Duodenal mucosa (tissue), 2 donors: Measurements from ENCODE around the gene ERVK3-1.
A peak's percentile ranks its signal among the peaks of the same experiment; 100 is the strongest.

Experiments
- H3K27ac ChIP-seq: one replicate; pipeline ENCODE4 v1.7.0; 2013; ENCODE audit warnings: low read depth, low read length
- H3K27me3 ChIP-seq, 2 donors: one replicate each; pipeline ENCODE4 v1.7.0; 2013; ENCODE audit warnings: low read length in 2 of 2, control low read depth in 1 of 2; ENCODE audit not compliant: insufficient read depth in 2 of 2, control insufficient read depth in 1 of 2
- H3K36me3 ChIP-seq, 2 donors: one replicate each; pipeline ENCODE4 v1.7.0; 2013; ENCODE audit warnings: low read length in 2 of 2, control low read depth in 1 of 2; ENCODE audit not compliant: insufficient read depth in 2 of 2, control insufficient read depth in 1 of 2
- H3K4me1 ChIP-seq, 2 donors: one replicate each; pipeline ENCODE4 v1.7.0; 2013; ENCODE audit warnings: low read length in 2 of 2, control low read depth in 1 of 2; ENCODE audit not compliant: insufficient read depth in 2 of 2, control insufficient read depth in 1 of 2
- H3K4me3 ChIP-seq, 2 donors: one replicate each; pipeline ENCODE4 v1.7.0; 2013; ENCODE audit warnings: low read length in 2 of 2, low read depth in 1 of 2
- H3K9ac ChIP-seq, 2 donors: one replicate each; pipeline ENCODE4 v1.7.0; 2013; ENCODE audit warnings: low read length in 2 of 2, low read depth in 1 of 2
- H3K9me3 ChIP-seq, 2 donors: one replicate each; pipeline ENCODE4 v1.7.0; 2013; ENCODE audit warnings: low read length in 2 of 2, control low read depth in 1 of 2; ENCODE audit not compliant: control insufficient read depth in 1 of 2

The ERVK3-1 gene

DNA sequence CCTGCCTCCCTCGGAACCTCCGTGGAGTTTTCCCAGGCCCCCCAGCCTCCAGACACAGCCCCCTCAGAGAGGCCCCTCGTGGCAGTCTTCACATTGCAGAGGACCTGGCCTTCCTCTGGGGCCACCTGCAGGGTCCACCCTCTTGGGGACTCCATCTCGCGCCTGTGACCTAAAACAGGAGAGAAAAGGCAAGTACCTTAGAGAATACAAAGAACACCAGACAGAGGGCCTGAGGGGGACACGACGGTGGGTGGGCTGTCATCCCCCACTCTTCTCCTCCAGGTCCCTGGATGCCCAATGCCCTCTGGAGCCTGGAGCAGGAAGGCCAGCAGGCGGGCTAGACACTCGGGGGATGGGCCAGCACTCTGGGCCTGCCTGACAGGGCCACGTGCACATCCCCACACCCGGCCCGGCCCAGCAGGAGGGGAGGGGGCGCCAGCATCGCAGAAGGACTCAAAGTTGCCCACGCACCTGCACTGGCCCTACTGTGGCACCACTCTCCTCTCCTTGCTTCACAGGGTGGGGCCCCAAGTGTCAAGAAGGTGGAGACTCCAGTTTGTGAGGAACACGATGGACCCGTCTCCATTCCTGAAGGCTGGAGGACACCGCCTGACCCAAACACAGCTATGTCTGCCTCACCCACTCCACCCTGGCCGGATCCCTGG, 52.4 kb downstream of the ERVK3-1 start:
- Histone ChIP-seq H3K9me3 (no peaks in the 10 kb centered on the region), H3K36me3 (no peaks in the 10 kb centered on the region), H3K4me3 (no peak overlapping the region), H3K9ac (no peak overlapping the region), H3K27ac (no peak overlapping the region), H3K27me3 (no peaks in the 10 kb centered on the region), H3K4me1 (peaks cover 4 to 17% of the 10 kb centered on the region in 2 donors)

DNA sequence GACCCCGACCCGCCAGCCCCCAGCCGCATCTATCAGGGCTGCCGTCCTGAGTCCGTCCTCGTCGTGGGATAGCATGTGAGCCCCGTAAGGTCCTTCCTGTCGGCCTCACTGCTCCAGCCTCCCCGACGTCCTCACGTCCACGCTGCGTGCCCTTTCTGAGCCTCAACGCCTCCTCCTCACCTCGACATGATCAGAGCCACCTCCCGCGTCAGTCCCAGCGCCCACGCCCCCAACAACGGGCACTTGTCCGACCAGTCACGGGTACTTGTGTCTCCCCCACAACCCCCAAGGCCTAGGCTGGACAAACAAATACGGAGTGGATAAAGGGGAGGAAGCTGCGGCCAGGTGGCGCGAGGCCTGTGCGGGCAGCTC, 56.7 kb downstream of the ERVK3-1 start:
- Histone ChIP-seq H3K4me1 (peaks cover 4 to 10% of the 10 kb centered on the region in 2 donors), H3K36me3 (no peaks in the 10 kb centered on the region), H3K9ac (peak overlapping the region; percentile 75 to 78), H3K9me3 (no peaks in the 10 kb centered on the region), H3K4me3 (peak overlapping the region; percentile 94), H3K27me3 (no peaks in the 10 kb centered on the region), H3K27ac (peak overlapping the region; percentile 92)

DNA sequence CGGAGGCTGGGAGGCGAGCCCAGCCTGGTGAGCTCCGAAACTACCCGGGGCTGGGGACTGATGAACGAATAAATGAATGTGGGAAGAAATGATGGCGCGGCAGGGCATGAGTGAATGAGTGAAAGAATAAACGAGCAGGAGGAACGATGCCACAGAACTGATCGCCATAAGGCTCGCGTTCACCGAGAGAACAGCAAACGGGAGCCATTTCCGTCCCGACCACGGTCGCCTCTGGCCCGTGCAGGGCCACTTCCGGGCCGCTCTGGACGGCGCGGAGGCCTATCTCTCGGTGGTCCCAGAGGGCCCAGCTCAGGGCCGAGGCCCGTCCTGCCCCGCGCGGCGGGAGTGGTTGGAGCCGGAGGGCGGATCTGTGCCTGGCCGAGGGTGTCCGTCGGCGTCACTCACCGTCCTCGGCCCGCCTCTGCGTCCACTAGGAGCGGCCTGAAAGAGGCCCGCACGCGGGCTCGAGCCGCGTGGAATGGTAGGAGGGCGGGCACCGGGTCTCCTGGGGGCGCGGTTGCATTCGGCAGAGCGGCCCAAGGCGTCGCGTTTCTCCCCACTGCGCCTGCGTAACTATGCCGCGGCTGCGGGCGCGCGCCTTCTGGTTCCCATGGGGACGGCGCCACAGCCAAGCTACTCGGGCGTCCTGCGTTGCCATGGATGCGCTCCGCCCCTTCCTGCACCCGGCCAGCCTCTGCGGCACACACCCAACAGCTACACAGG, 57.3 kb downstream of the ERVK3-1 start, which contains the start of gene ZNF497:
Gene ZNF497 (minus strand): TSS at position 480 of the 723 bp plus-strand sequence. CDS start 5,116 bp downstream, outside the sequence.
- H3K36me3 ChIP-seq: no peaks in the 10 kb centered on the region
- H3K4me3 ChIP-seq: peak within 1 kb of the TSS; percentile 94
- H3K27ac ChIP-seq: peak within 1 kb of the TSS; percentile 92
- H3K27me3 ChIP-seq: no peaks in the 10 kb centered on the region
- no peaks in the 10 kb centered on the region for H3K9me3 ChIP-seq
- peaks cover 4 to 7% of the 10 kb centered on the region in 2 donors for H3K4me1 ChIP-seq
- H3K9ac ChIP-seq: peak within 1 kb of the TSS; percentile 75 to 78

DNA sequence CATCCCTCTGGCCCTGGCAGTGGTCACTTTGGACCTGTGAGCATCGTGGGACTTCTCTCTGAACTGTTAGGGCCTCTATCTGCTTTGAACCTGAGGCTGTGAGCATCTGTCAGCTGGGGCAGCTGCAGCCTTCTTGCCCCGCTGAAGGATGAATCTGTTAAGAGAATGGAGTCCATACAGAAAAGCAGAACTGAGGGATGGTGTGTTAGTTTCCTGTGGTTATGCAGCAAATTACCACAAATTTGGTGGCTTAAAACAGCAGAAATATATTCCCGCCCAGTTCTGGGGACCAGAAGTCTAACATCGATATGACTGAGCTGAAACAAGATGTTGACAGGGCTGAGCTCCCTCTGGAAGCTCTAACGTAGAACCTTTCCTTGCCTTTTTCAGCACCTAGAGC, 59.0 kb downstream of the ERVK3-1 start:
- Histone ChIP-seq H3K36me3 (no peaks in the 10 kb centered on the region), H3K9me3 (no peaks in the 10 kb centered on the region), H3K27me3 (no peaks in the 10 kb centered on the region), H3K9ac (no peak overlapping the region), H3K4me1 (peaks cover 4 to 7% of the 10 kb centered on the region in 2 donors), H3K27ac (no peak overlapping the region), H3K4me3 (no peak overlapping the region)
